Epidermal melanocyte (primary cell): ENCODE results near the gene ENO3.

ENCODE experiments used
- DNase-seq: peaks from one replicate; pipeline ENCODE4 v3.0.0; 2011; ENCODE audit warnings: low spot score; ENCODE audit not compliant: insufficient read length

Gene ENO3

DNA sequence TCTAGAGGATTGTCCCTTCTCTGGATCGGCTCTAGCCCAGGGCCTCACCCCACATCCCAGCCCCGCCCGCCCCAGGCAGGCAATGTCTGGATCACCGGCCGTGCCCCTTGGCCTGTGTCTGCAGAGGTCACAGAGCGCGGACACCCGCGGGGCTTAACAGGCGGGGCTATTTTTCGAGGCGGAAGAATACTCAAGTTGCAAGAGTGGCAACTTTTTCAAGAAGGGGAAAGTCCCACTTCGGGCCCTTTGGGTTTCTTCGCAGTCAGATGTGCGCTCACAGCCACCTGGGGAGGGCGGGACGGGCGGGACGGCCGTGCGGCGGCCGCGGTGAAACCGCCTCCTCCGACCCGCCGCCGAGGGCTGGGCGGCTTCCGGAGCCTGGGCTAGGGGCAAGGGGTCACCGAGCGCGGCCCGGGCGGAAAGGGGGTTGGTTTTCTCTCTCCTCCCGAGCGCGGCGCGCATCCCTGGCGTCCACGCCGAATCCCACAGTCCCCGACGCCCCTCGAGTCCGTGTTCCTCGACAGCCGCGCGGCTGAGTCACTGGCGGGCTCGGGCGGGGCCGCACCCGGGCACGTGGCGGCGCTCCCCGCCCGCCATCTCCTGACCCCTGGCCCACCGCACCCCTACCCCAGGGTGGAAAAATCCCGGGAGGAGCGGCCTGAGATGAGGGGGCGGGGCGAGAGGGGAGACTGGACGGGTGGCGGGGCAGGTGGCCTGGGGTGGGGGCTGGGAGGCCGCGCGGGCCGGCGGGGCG lies 1.4 kb upstream of the ENO3 start:
- peak; percentile 38 for DNase-seq

DNA sequence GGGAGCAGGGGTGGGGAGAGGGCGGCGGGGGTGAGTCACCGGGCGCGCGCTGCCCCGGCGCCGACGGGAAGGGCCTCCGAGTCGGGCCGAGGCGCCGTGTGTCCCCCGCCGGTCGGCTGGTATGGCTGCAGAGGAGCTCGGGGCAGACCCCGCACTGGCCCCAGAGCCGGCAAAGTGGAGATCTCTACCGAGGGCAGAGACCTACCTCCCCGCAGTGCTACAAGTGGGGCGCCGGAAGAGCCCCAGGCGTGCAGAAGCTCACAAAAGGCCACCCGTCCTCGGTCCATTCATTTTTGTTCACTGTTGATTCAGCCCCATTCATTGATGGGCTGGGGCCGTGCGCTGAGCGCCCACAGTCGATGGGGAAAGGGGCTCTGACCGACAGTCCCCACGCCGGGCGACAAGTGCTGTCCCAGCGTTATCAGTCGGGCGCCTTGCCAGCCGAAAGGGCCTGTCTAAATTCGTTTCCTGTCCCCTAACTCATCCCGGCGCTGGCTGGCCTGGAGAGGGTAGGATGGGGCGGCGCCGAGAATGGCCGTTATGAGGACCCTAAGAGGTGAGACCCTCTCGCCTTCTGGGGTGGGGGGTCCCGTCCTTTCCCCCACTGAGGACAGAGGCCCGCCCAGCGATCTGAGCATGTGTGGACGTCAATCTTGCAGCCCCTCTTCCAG lies 709 bp upstream of the ENO3 start:
- no peak for DNase-seq

GRCh38 chr17:4951486-4951885 lies 567 bp downstream of the ENO3 start:
- DNase-seq, result no peak

DNA sequence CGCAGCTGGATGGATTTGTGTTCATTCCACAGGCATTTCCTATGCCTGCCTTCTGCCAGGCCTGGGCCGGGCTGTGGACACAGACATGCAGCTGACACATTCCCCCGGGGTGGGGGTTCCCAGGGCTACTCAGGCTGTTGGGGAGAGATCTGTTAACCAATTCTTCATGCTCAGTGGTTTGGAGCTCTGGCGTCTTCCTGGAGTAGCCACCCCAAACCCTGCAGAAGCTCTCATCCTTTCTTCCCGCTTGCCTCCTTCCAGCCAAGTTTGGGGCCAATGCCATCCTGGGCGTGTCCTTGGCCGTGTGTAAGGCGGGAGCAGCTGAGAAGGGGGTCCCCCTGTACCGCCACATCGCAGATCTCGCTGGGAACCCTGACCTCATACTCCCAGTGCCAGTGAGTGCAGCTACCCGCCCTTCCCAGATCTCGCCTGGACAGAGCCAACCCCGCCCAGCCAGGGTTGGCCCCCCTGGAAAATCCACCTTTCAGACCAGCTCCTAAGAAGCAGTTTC lies 2.6 kb downstream of the ENO3 start:
- no peak for DNase-seq

DNA sequence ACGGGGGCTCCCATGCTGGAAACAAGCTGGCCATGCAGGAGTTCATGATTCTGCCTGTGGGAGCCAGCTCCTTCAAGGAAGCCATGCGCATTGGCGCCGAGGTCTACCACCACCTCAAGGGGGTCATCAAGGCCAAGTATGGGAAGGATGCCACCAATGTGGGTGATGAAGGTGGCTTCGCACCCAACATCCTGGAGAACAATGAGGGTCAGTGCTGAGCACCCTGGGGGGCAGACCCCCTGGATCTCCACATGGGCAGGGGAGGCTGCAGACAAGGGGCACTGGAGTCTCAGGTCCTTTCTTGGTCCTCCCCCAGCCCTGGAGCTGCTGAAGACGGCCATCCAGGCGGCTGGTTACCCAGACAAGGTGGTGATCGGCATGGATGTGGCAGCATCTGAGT lies 4.2 kb downstream of the ENO3 start:
- no peak for DNase-seq

- DNase-seq, result no peak
Observed at GRCh38 chr17:4956493-4957061, 5.7 kb downstream of the ENO3 start.

DNA sequence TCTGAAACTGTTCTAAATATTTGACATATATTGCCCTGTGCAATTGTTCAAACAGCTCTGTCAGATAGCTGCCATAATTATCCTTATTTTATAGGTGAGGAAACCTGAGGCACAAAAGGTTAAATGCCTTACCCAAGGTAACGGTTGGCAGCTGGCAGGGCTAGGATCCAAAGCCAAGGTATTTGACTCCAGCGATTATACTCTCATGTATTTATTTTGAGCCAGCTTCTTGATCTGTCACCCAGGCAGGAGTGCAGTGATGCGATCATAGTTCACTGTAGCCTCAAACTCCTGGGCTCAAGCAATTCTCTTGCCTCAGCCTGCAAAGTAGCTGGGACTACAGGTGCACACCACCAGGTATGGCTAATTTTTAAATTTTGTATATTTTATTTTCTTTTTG lies 7.2 kb downstream of the ENO3 start:
- no peak for DNase-seq

GRCh38 chr17:4959261-4959965 lies 8.5 kb downstream of the ENO3 start:
- no peak for DNase-seq

DNA sequence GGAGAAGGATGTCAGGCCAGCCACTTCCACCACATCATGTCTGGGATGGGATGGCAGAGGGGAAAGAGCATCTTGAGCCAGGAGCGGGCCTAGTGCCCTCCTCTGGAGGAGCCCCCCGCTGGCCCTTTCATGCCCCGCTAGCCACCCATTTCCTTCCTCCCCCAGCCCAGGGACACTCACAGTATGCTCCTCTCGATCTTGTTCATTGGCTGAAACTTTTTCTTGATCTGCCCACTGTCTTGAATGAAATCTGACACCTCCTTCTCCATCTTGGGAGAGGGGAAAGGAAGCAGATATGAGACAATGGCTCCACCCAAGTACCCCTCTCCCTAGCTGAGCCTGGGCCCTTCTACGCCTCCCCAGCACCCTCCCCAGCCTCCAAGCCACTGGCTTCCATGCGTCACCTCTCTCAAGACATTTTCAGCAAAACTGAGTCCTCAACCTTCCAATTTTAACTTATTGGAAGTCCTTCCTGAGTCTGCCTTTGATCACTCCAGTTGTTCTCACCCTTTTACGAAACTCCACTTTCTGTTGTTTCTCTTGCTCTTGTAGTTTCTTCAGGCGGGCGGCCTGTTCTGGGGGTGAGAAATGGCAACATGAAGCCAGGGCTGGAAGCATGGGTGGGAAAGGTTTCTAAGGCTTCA lies 9.5 kb downstream of the ENO3 start:
- no peak for DNase-seq

GRCh38 chr17:4965311-4965986 lies 14.5 kb downstream of the ENO3 start:
- DNase-seq, result no peak

- DNase-seq, result peak; percentile 99
Observed at GRCh38 chr17:4966844-4967538, 16.1 kb downstream of the ENO3 start.

DNA sequence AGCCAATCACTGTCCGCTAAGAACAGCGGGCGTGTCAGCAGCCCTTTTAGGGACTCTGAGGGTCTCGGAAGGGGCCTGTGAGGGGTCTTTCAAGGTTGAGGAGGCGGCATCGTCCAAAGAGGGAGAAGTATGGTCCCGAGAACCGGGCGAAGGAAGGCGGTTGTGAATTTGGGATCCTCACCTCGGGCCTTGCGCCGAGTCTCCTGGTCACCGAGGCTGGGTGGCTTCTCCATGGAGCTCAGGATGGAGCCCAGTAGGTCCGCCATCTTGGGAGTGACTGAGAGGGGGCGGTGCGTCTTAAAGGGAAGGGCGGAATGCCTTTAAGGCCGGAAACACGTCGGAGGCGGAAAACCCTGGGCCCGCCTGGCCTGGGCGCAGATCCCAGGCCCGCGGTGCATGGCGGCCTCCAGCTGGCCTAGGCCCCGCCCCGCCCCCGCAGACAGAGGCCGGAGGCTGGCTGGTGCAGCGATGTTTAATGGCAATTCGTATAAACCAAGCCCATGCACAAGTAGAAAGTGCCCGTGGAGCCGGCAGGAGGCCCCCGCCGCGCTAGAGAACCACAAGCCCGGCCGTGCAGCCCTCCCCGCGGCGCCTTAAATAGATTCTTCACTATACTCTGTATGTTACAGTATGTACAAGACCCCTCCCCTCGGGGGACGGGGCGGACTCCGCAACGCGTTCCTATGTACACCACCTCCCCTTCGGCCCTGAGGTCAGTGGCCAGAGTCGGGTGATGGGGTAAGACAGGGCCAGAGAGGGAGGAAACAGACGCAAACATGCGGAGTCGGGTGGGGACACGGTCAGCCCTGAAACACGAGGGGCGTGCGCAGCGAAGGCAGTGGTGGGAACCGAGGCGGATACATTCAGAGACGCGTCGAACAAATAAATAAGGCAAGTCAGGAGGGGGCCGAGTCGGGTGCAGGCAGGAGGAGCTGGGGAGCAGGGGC lies 16.9 kb downstream of the ENO3 start, which contains the start of gene SPAG7:
Gene SPAG7, minus strand, starts transcription at position 279 of the 947 bp plus-strand sequence. Its CDS starts 13 bp downstream, at position 266.
- peak; percentile 66 for DNase-seq

DNA sequence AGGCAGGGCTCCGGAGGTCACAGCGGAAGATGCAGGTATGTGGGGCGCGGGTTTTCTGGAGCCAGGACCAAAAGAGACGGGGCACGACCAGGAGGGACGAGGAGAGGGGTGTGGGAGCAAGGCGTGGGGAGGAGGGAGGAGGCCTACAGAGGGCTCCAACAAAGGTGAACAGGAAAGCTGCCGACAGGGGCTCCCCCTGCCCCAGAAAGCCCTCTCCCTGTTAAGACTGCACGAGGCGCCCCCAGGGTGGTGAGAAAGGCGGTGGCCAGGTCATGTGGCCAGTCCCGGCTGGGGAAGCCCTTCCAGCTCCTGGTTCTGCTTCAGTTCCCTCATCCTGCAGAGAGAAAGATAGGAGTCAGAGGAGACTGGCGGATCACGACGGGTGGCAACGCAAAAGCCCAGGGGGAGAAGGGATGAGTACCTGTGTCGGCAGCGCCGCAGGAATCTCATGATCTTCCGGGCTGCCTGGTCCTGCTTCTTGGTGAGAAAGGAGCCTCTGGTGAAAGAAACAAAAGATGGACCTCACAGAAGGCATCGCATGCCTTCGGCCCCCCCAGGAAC lies 17.6 kb downstream of the ENO3 start:
- DNase-seq, result no peak

- no peak for DNase-seq
Observed at GRCh38 chr17:4969047-4969550, 18.2 kb downstream of the ENO3 start.

DNA sequence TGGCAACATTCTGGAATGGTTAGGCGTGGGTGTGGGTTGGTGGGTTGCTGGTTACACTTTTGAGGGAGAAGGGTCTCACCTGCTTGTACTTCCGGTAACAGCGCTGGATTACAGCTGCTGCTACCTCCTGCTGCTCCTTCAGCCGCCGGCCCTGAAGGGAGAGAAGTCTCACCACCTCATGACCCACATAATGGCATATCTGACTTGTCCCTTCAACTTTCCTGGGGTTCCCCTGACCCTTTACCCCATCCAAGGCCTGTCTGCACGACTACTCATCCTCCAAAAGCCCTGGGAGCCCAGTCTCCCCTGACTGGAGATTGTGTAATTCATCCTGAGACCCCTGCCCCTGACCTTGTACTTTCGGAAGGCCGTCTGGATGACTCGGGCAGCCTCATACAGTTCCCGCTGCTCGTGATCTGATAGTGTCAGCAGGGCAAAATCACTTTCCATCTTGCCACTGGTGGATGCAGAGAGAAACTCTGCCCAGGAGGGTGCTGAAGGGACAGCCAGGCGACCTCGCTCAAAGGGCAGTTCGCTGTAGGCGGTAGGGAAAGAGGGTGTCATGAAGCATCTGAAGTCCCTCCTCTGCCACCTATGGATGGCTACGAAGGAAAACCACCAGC lies 18.7 kb downstream of the ENO3 start:
- no peak for DNase-seq

- DNase-seq, result no peak
Observed at GRCh38 chr17:4970273-4970672, 19.4 kb downstream of the ENO3 start.

- DNase-seq, result no peak
Observed at GRCh38 chr17:4971826-4972225, 20.9 kb downstream of the ENO3 start.

- DNase-seq, result no peak
Observed at GRCh38 chr17:4972322-4972721, 21.4 kb downstream of the ENO3 start.
